Mesenteric fat pad (tissue), 1 donor: ENCODE results near the gene TIMM13. TPM values are rescaled to one million over a fixed set of nuclear protein-coding genes. Genes with fewer than 3 reads are reported as not detected.
"Not testable (repeated sequence)": the region's sequence is repeated elsewhere in the genome, so short reads cannot be mapped to it uniquely, and the experiment has no call there.

Experiments
- DNase-seq: peaks from one replicate; pipeline ENCODE4 v3.0.0-alpha.2; 2020; ENCODE audit warnings: low spot score
- total RNA-seq: library from RNA; stranded (reverse); fragmentation: NEBNext Ultra II Directional; extraction: Animal tissue kit (Norgen Biotek cat#: 25700); gene quantifications from one replicate; pipeline ENCODE4 v1.2.1, GENCODE V29; 2021
- donor health status: DM: yes; HTN: yes; CAD: no.

The TIMM13 gene
- total RNA-seq, 1 donor from 2014 or later = 80.3 TPM

- DNase-seq = no peak
Measured at GRCh38 chr19:2416321-2417097, 10.9 kb downstream of the TIMM13 start.

GRCh38 chr19:2415973-2416319 lies 11.4 kb downstream of the TIMM13 start:
- DNase-seq = no peak

- DNase-seq = no peak
Measured at GRCh38 chr19:2415281-2415972, 12.0 kb downstream of the TIMM13 start.

GRCh38 chr19:2413629-2414028 lies 13.8 kb downstream of the TIMM13 start:
- DNase-seq = no peak

- no peak for DNase-seq
Measured at GRCh38 chr19:2413159-2413558, 14.2 kb downstream of the TIMM13 start.

GRCh38 chr19:2412449-2412848 lies 14.9 kb downstream of the TIMM13 start:
- no peak for DNase-seq

- no peak for DNase-seq
Measured at GRCh38 chr19:2411709-2412108, 15.7 kb downstream of the TIMM13 start.

- DNase-seq = no peak
Measured at GRCh38 chr19:2410023-2410422, 17.4 kb downstream of the TIMM13 start.

- DNase-seq = no peak
Measured at GRCh38 chr19:2409352-2409912, 18.0 kb downstream of the TIMM13 start.

- DNase-seq = no peak
Measured at GRCh38 chr19:2408247-2408646, 19.1 kb downstream of the TIMM13 start.

- DNase-seq = no peak
Measured at GRCh38 chr19:2399582-2399981, 27.8 kb downstream of the TIMM13 start.

- DNase-seq = no peak
Measured at GRCh38 chr19:2398735-2399305, 28.6 kb downstream of the TIMM13 start.

- DNase-seq = not testable (repeated sequence)
Measured at GRCh38 chr19:2397173-2397572, 30.2 kb downstream of the TIMM13 start.

GRCh38 chr19:2395293-2395829 lies 32.0 kb downstream of the TIMM13 start:
- DNase-seq = not testable (repeated sequence)

GRCh38 chr19:2394442-2395292 lies 32.7 kb downstream of the TIMM13 start:
- no peak for DNase-seq

GRCh38 chr19:2394054-2394441 lies 33.3 kb downstream of the TIMM13 start:
- no peak for DNase-seq

GRCh38 chr19:2392899-2393298 lies 34.5 kb downstream of the TIMM13 start:
- DNase-seq = not testable (repeated sequence)

GRCh38 chr19:2392366-2392765 lies 35.0 kb downstream of the TIMM13 start:
- no peak for DNase-seq

- no peak for DNase-seq
Measured at GRCh38 chr19:2391118-2391725, 36.2 kb downstream of the TIMM13 start.

- no peak for DNase-seq
Measured at GRCh38 chr19:2389594-2389993, 37.8 kb downstream of the TIMM13 start.
